HCT116 (cell line): Measurements from ENCODE around the gene UBE2J2. TPM values are rescaled to one million over a fixed set of nuclear protein-coding genes. Genes with fewer than 3 reads are reported as not detected.

Source experiments
- ATAC-seq: fragments of 200-7000 bp; cut with Tn5 transposase; 2 replicates; pipeline ENCODE4 v1.9.1; 2020; ENCODE audit warnings: mild to moderate bottlenecking, moderate library complexity
- BruUV-seq: library from RNA; stranded (reverse); fragments of 400-500 nt; replicated peaks from 2 replicates; lab custom pipeline; 2021; lab: Mats Ljungman, UMichigan
- CTCF ChIA-PET: fragments of 300-600 bp; sonication (Branson Sonifier 250); formaldehyde crosslinking; loops from one replicate; lab custom pipeline; 2021; ENCODE audit warnings: antibody characterized with exemption; lab: Charles Lee
- POLR2A ChIA-PET: fragments of 300-600, 350-600 bp; sonication (Branson Sonifier 250); formaldehyde crosslinking; loops from one replicate; lab custom pipeline; 2021; ENCODE audit warnings: antibody characterized with exemption; lab: Charles Lee
- RAD21 ChIA-PET, 2 experiments: fragments of 300-600 bp; sonication (Branson Sonifier 250); formaldehyde crosslinking; loops; one replicate each; lab custom pipeline; 2023; ENCODE audit warnings: low total read pairs in 2 of 2; ENCODE audit not compliant: uncharacterized antibody in 2 of 2, unreplicated experiment in 2 of 2, low non-redundant PET in 1 of 2; lab: Charles Lee
- DNase-seq: peaks from one replicate; pipeline ENCODE4 v3.0.0-alpha.2; 2010; ENCODE audit warnings: low read depth, low spot score
- H2AFZ ChIP-seq: fragments of 200-600 bp; shearing (Covaris generic), sonication (generic); 2 replicates; pipeline ENCODE4 v1.6.1; 2017; ENCODE audit warnings: low read depth, mixed run types, mixed read lengths, antibody characterized with exemption, low read length; ENCODE audit not compliant: poor library complexity, severe bottlenecking
- H3K27ac ChIP-seq: 2 replicates; pipeline ENCODE4 v1.5.1; 2012; ENCODE audit warnings: low read depth, low read length
- H3K27me3 ChIP-seq: fragments of 200-600 bp; sonication (generic); 2 replicates; pipeline ENCODE4 v1.6.1; 2016; ENCODE audit warnings: mixed run types, low read length, mixed read lengths; ENCODE audit not compliant: insufficient read depth
- H3K36me3 ChIP-seq, 2 experiments: fragments of 200-500 bp in 1 of 2; fragments of 200-600 bp in 1 of 2; sonication (Bioruptor generic) in 1 of 2; sonication (generic) in 1 of 2; 2 replicates each; pipeline versions ENCODE4 v1.5.1 to v1.6.1; 2014 to 2016; ENCODE audit warnings: low read length in 2 of 2, inconsistent platforms in 1 of 2, mixed read lengths in 1 of 2, mixed run types in 1 of 2; ENCODE audit not compliant: insufficient read depth in 2 of 2, control insufficient read depth in 1 of 2
- H3K4me1 ChIP-seq, 2 experiments: fragments of 200-600 bp in 1 of 2; sonication (generic) in 1 of 2; 2 replicates each; pipeline versions ENCODE4 v1.5.1 to v1.6.1; 2012 to 2017; ENCODE audit warnings: low read length in 2 of 2, inconsistent platforms in 1 of 2, mild to moderate bottlenecking in 1 of 2, mixed read lengths in 1 of 2, mixed run types in 1 of 2, moderate library complexity in 1 of 2; ENCODE audit not compliant: insufficient read depth in 2 of 2, control insufficient read depth in 1 of 2
- H3K4me2 ChIP-seq: fragments of 200-600 bp; sonication (generic); 2 replicates; pipeline ENCODE4 v1.6.1; 2017; ENCODE audit warnings: mixed run types, low read length, mixed read lengths
- H3K4me3 ChIP-seq, 2 experiments: fragments of 200-600 bp in 1 of 2; sonication (generic) in 1 of 2; replicated peaks in 1 of 2; 2 replicates each; pipeline ENCODE4 v1.5.1; 2011 to 2016; ENCODE audit warnings: low read length in 2 of 2, control low read depth in 1 of 2, low read depth in 1 of 2, mild to moderate bottlenecking in 1 of 2, mixed read lengths in 1 of 2, mixed run types in 1 of 2
- H3K79me2 ChIP-seq: fragments of 200-600 bp; sonication (generic); 2 replicates; pipeline ENCODE4 v1.6.1; 2017; ENCODE audit warnings: mild to moderate bottlenecking, mixed run types, low read length, moderate library complexity, mixed read lengths; ENCODE audit not compliant: insufficient read depth
- H3K9ac ChIP-seq: fragments of 200-600 bp; sonication (generic); 2 replicates; pipeline ENCODE4 v1.6.1; 2016; ENCODE audit warnings: low read length, mixed read lengths
- H3K9me2 ChIP-seq: fragments of 200-600 bp; sonication (generic), shearing (Covaris generic); 2 replicates; pipeline ENCODE4 v1.6.1; 2017; ENCODE audit warnings: mixed run types, mild to moderate bottlenecking, moderate library complexity; ENCODE audit not compliant: insufficient read depth
- H3K9me3 ChIP-seq, 2 experiments: fragments of 200-500 bp in 1 of 2; fragments of 200-600 bp in 1 of 2; sonication (Bioruptor generic) in 1 of 2; sonication (generic) in 1 of 2; 2 replicates each; pipeline ENCODE4 v1.6.1; 2014 to 2017; ENCODE audit warnings: low read length in 2 of 2, mixed read lengths in 2 of 2, inconsistent platforms in 1 of 2, low read depth in 1 of 2, mild to moderate bottlenecking in 1 of 2, mixed run types in 1 of 2, moderate library complexity in 1 of 2; ENCODE audit not compliant: control insufficient read depth in 1 of 2, insufficient read depth in 1 of 2
- H4K20me1 ChIP-seq: fragments of 200-600 bp; sonication (generic), shearing (Covaris generic); 2 replicates; pipeline ENCODE4 v1.6.1; 2017; ENCODE audit warnings: mixed run types, mild to moderate bottlenecking, moderate library complexity; ENCODE audit not compliant: insufficient read depth
- ELF1 ChIP-seq: IDR thresholded peaks from 2 replicates; pipeline ENCODE4 v1.6.1; 2012; ENCODE audit warnings: low read depth, borderline replicate concordance
- JUND ChIP-seq: IDR thresholded peaks from 2 replicates; pipeline ENCODE4 v1.6.1; 2012
- RAD21 ChIP-seq: IDR thresholded peaks from 2 replicates; pipeline ENCODE4 v1.6.1; 2012; ENCODE audit warnings: low read depth, mild to moderate bottlenecking
- SIN3A ChIP-seq: IDR thresholded peaks from 2 replicates; pipeline ENCODE4 v1.6.1; 2012; ENCODE audit warnings: low read depth
- SP1 ChIP-seq: IDR thresholded peaks from 2 replicates; pipeline ENCODE4 v1.6.1; 2012; ENCODE audit warnings: low read depth
- ZBTB33 ChIP-seq: IDR thresholded peaks from 2 replicates; pipeline ENCODE4 v1.6.1; 2011; ENCODE audit warnings: mild to moderate bottlenecking, low read length, moderate library complexity; ENCODE audit not compliant: insufficient replicate concordance; ENCODE audit errors: extremely low read depth
- ZNF274 ChIP-seq: fragments of 200-500 bp; sonication (Bioruptor generic); IDR thresholded peaks from 2 replicates; pipeline ENCODE4 v1.6.1; 2014; ENCODE audit warnings: mild to moderate bottlenecking, low read depth, low read length, inconsistent platforms
- intact Hi-C: fragments of 100-400 bp; cut with micrococcal nuclease; formaldehyde crosslinking; loops from 2 replicates; pipeline ENCODE4 v1.10.0; 2022
- total RNA-seq: library from RNA; stranded (reverse); gene quantifications from one replicate; pipeline ENCODE4 v1.2.1, GENCODE V29; 2021; ENCODE audit not compliant: unreplicated experiment

UBE2J2 gene
- total RNA-seq, 1 experiment from 2014 or later, result 67.7 TPM

GRCh38 chr1:1314237-1314586, 40.6 kb upstream of the UBE2J2 start:
- peaks cover 90% of the 10 kb centered on the region for H3K79me2 ChIP-seq
- intact Hi-C loops, result no loop called here
- H3K4me3 ChIP-seq, result no peak overlapping the region
- H3K9me2 ChIP-seq, result no peaks in the 10 kb centered on the region
- H3K36me3 ChIP-seq, result peaks cover 19 to 44% of the 10 kb centered on the region in 2 experiments
- no peak overlapping the region for H2AFZ ChIP-seq
- POLR2A ChIA-PET, result no interaction called here
- H3K4me1 ChIP-seq, result peaks cover 24 to 47% of the 10 kb centered on the region in 2 experiments
- no TSS peak for BruUV-seq
- DNase-seq (no peak), ATAC-seq (no peak)
- RAD21 ChIA-PET, result no interaction called here
- H4K20me1 ChIP-seq, result peaks cover 9% of the 10 kb centered on the region; the same call in 1 of the 2 replicates
- TF ChIP-seq SIN3A (no peak), ZBTB33 (no peak), ZNF274 (no peak)
- TF ChIP-seq, all 23 proteins: peak for 0
- H3K9ac ChIP-seq, result no peak overlapping the region
- no peaks in the 10 kb centered on the region for H3K9me3 ChIP-seq
- peak overlapping the region; percentile 14; the same call in 1 of the 2 replicates for H3K27ac ChIP-seq
- H3K4me2 ChIP-seq, result no peak overlapping the region
- no peaks in the 10 kb centered on the region for H3K27me3 ChIP-seq
- CTCF ChIA-PET, result no interaction called here

- Histone ChIP-seq H3K9ac (no peak overlapping the region), H3K79me2 (peaks cover 88% of the 10 kb centered on the region), H3K27me3 (no peaks in the 10 kb centered on the region), H3K4me3 (no peak overlapping the region), H3K4me1 (peaks cover 20 to 42% of the 10 kb centered on the region in 2 experiments), H2AFZ (no peak overlapping the region), H3K4me2 (no peak overlapping the region), H4K20me1 (peaks cover 5% of the 10 kb centered on the region; the same call in 1 of the 2 replicates), H3K9me2 (no peaks in the 10 kb centered on the region), H3K36me3 (peaks cover 19 to 39% of the 10 kb centered on the region in 2 experiments), H3K9me3 (no peaks in the 10 kb centered on the region), H3K27ac (peak overlapping the region; percentile 29; the same call in 1 of the 2 replicates)
- TF ChIP-seq SP1, result no peak
- TF ChIP-seq JUND, result no peak
- TF ChIP-seq ZBTB33, result no peak
- TF ChIP-seq ELF1, result no peak
- TF ChIP-seq ZNF274, result no peak
- no peak for TF ChIP-seq RAD21
- no TSS peak for BruUV-seq
- RAD21 ChIA-PET, result no interaction called here
- intact Hi-C loops, result no loop called here
- no peak for ATAC-seq
- CTCF ChIA-PET, result no interaction called here
- POLR2A ChIA-PET, result no interaction called here
- no peak for DNase-seq
Measured at GRCh38 chr1:1313500-1314236, 40.0 kb upstream of the UBE2J2 start.
